Measurements from ENCODE around the gene SELPLG.

SELPLG gene

GRCh38 chr12:108633534-108634248 lies at the start of gene SELPLG:
Gene SELPLG, minus strand, starts transcription at chr12:108633894. Its CDS starts 9,587 bp downstream, at chr12:108624307.
- Histone ChIP-seq H3K9me3 (ENCODE audit: control insufficient read depth in 1 of 2, low read length in 2 of 2) (no peaks in the 10 kb centered on the region), H3K36me3 (ENCODE audit: control insufficient read depth in 1 of 2, insufficient read depth in 2 of 2, low read length in 2 of 2) (no peaks in the 10 kb centered on the region), H3K27me3 (ENCODE audit: control insufficient read depth in 1 of 2, insufficient read depth in 2 of 2, low read length in 2 of 2) (no peaks in the 10 kb centered on the region), H3K4me1 (ENCODE audit: control insufficient read depth in 1 of 2, insufficient read depth in 2 of 2, low read length in 2 of 2) (peaks cover 14 to 36% of the 10 kb centered on the region in 2 donors), H3K4me3 (ENCODE audit: low read depth in 1 of 2, low read length in 2 of 2) (peak within 1 kb of the TSS; percentile 55 to 57), H3K27ac (ENCODE audit: low read depth, low read length) (peak within 1 kb of the TSS; percentile 64), H3K9ac (ENCODE audit: low read depth in 1 of 2, low read length in 2 of 2) (peak within 1 kb of the TSS; percentile 44 to 64)

- H3K9ac ChIP-seq (ENCODE audit: low read depth in 1 of 2, low read length in 2 of 2), result no peak overlapping the region
- H3K4me3 ChIP-seq (ENCODE audit: low read depth in 1 of 2, low read length in 2 of 2), result no peak overlapping the region
- no peak overlapping the region for H3K27ac ChIP-seq (ENCODE audit: low read depth, low read length)
- peaks cover 7 to 10% of the 10 kb centered on the region in 2 donors for H3K4me1 ChIP-seq (ENCODE audit: control insufficient read depth in 1 of 2, insufficient read depth in 2 of 2, low read length in 2 of 2)
- no peaks in the 10 kb centered on the region for H3K27me3 ChIP-seq (ENCODE audit: control insufficient read depth in 1 of 2, insufficient read depth in 2 of 2, low read length in 2 of 2)
- peaks cover 0 to 8% of the 10 kb centered on the region in 2 donors for H3K36me3 ChIP-seq (ENCODE audit: control insufficient read depth in 1 of 2, insufficient read depth in 2 of 2, low read length in 2 of 2)
- H3K9me3 ChIP-seq (ENCODE audit: control insufficient read depth in 1 of 2, low read length in 2 of 2), result no peaks in the 10 kb centered on the region
Measured at GRCh38 chr12:108681317-108681716, 47.6 kb upstream of the SELPLG start.

GRCh38 chr12:108679106-108679681 lies 45.5 kb upstream of the SELPLG start:
- no peaks in the 10 kb centered on the region for H3K9me3 ChIP-seq (ENCODE audit: control insufficient read depth in 1 of 2, low read length in 2 of 2)
- H3K4me3 ChIP-seq (ENCODE audit: low read depth in 1 of 2, low read length in 2 of 2), result no peak overlapping the region
- H3K27me3 ChIP-seq (ENCODE audit: control insufficient read depth in 1 of 2, insufficient read depth in 2 of 2, low read length in 2 of 2), result no peaks in the 10 kb centered on the region
- no peaks in the 10 kb centered on the region for H3K4me1 ChIP-seq (ENCODE audit: control insufficient read depth in 1 of 2, insufficient read depth in 2 of 2, low read length in 2 of 2)
- peaks cover 0 to 11% of the 10 kb centered on the region in 2 donors for H3K36me3 ChIP-seq (ENCODE audit: control insufficient read depth in 1 of 2, insufficient read depth in 2 of 2, low read length in 2 of 2)
- H3K9ac ChIP-seq (ENCODE audit: low read depth in 1 of 2, low read length in 2 of 2), result no peak overlapping the region
- H3K27ac ChIP-seq (ENCODE audit: low read depth, low read length), result no peak overlapping the region

GRCh38 chr12:108678104-108678730 lies 44.5 kb upstream of the SELPLG start:
- H3K4me1 ChIP-seq (ENCODE audit: control insufficient read depth in 1 of 2, insufficient read depth in 2 of 2, low read length in 2 of 2), result no peaks in the 10 kb centered on the region
- H3K9ac ChIP-seq (ENCODE audit: low read depth in 1 of 2, low read length in 2 of 2), result no peak overlapping the region
- no peak overlapping the region for H3K4me3 ChIP-seq (ENCODE audit: low read depth in 1 of 2, low read length in 2 of 2)
- H3K9me3 ChIP-seq (ENCODE audit: control insufficient read depth in 1 of 2, low read length in 2 of 2), result no peaks in the 10 kb centered on the region
- H3K27me3 ChIP-seq (ENCODE audit: control insufficient read depth in 1 of 2, insufficient read depth in 2 of 2, low read length in 2 of 2), result no peaks in the 10 kb centered on the region
- H3K36me3 ChIP-seq (ENCODE audit: control insufficient read depth in 1 of 2, insufficient read depth in 2 of 2, low read length in 2 of 2), result peaks cover 0 to 14% of the 10 kb centered on the region in 2 donors
- H3K27ac ChIP-seq (ENCODE audit: low read depth, low read length), result no peak overlapping the region

- Histone ChIP-seq H3K9ac (ENCODE audit: low read depth in 1 of 2, low read length in 2 of 2) (no peak overlapping the region), H3K9me3 (ENCODE audit: control insufficient read depth in 1 of 2, low read length in 2 of 2) (no peaks in the 10 kb centered on the region), H3K27ac (ENCODE audit: low read depth, low read length) (no peak overlapping the region), H3K4me3 (ENCODE audit: low read depth in 1 of 2, low read length in 2 of 2) (no peak overlapping the region), H3K4me1 (ENCODE audit: control insufficient read depth in 1 of 2, insufficient read depth in 2 of 2, low read length in 2 of 2) (no peaks in the 10 kb centered on the region), H3K27me3 (ENCODE audit: control insufficient read depth in 1 of 2, insufficient read depth in 2 of 2, low read length in 2 of 2) (no peaks in the 10 kb centered on the region), H3K36me3 (ENCODE audit: control insufficient read depth in 1 of 2, insufficient read depth in 2 of 2, low read length in 2 of 2) (peaks cover 0 to 14% of the 10 kb centered on the region in 2 donors)
Measured at GRCh38 chr12:108677381-108677780, 43.7 kb upstream of the SELPLG start.

- H3K4me3 ChIP-seq (ENCODE audit: low read depth in 1 of 2, low read length in 2 of 2), result no peak overlapping the region
- H3K9ac ChIP-seq (ENCODE audit: low read depth in 1 of 2, low read length in 2 of 2), result no peak overlapping the region
- peaks cover 0 to 14% of the 10 kb centered on the region in 2 donors for H3K36me3 ChIP-seq (ENCODE audit: control insufficient read depth in 1 of 2, insufficient read depth in 2 of 2, low read length in 2 of 2)
- no peaks in the 10 kb centered on the region for H3K4me1 ChIP-seq (ENCODE audit: control insufficient read depth in 1 of 2, insufficient read depth in 2 of 2, low read length in 2 of 2)
- H3K9me3 ChIP-seq (ENCODE audit: control insufficient read depth in 1 of 2, low read length in 2 of 2), result no peaks in the 10 kb centered on the region
- no peak overlapping the region for H3K27ac ChIP-seq (ENCODE audit: low read depth, low read length)
- H3K27me3 ChIP-seq (ENCODE audit: control insufficient read depth in 1 of 2, insufficient read depth in 2 of 2, low read length in 2 of 2), result no peaks in the 10 kb centered on the region
Measured at GRCh38 chr12:108676707-108677106, 43.0 kb upstream of the SELPLG start.

- no peak overlapping the region for H3K27ac ChIP-seq (ENCODE audit: low read depth, low read length)
- H3K4me1 ChIP-seq (ENCODE audit: control insufficient read depth in 1 of 2, insufficient read depth in 2 of 2, low read length in 2 of 2), result no peaks in the 10 kb centered on the region
- H3K9ac ChIP-seq (ENCODE audit: low read depth in 1 of 2, low read length in 2 of 2), result no peak overlapping the region
- H3K4me3 ChIP-seq (ENCODE audit: low read depth in 1 of 2, low read length in 2 of 2), result no peak overlapping the region
- no peaks in the 10 kb centered on the region for H3K27me3 ChIP-seq (ENCODE audit: control insufficient read depth in 1 of 2, insufficient read depth in 2 of 2, low read length in 2 of 2)
- no peaks in the 10 kb centered on the region for H3K9me3 ChIP-seq (ENCODE audit: control insufficient read depth in 1 of 2, low read length in 2 of 2)
- peaks cover 0 to 14% of the 10 kb centered on the region in 2 donors for H3K36me3 ChIP-seq (ENCODE audit: control insufficient read depth in 1 of 2, insufficient read depth in 2 of 2, low read length in 2 of 2)
Measured at GRCh38 chr12:108675792-108676191, 42.1 kb upstream of the SELPLG start.

GRCh38 chr12:108672054-108672453 lies 38.4 kb upstream of the SELPLG start:
- peaks cover 0 to 7% of the 10 kb centered on the region in 2 donors for H3K36me3 ChIP-seq (ENCODE audit: control insufficient read depth in 1 of 2, insufficient read depth in 2 of 2, low read length in 2 of 2)
- H3K27me3 ChIP-seq (ENCODE audit: control insufficient read depth in 1 of 2, insufficient read depth in 2 of 2, low read length in 2 of 2), result no peaks in the 10 kb centered on the region
- H3K27ac ChIP-seq (ENCODE audit: low read depth, low read length), result no peak overlapping the region
- H3K4me1 ChIP-seq (ENCODE audit: control insufficient read depth in 1 of 2, insufficient read depth in 2 of 2, low read length in 2 of 2), result peaks cover 2 to 8% of the 10 kb centered on the region in 2 donors
- H3K9ac ChIP-seq (ENCODE audit: low read depth in 1 of 2, low read length in 2 of 2), result no peak overlapping the region
- no peak overlapping the region for H3K4me3 ChIP-seq (ENCODE audit: low read depth in 1 of 2, low read length in 2 of 2)
- no peaks in the 10 kb centered on the region for H3K9me3 ChIP-seq (ENCODE audit: control insufficient read depth in 1 of 2, low read length in 2 of 2)

- H3K9me3 ChIP-seq (ENCODE audit: control insufficient read depth in 1 of 2, low read length in 2 of 2), result no peaks in the 10 kb centered on the region
- no peaks in the 10 kb centered on the region for H3K27me3 ChIP-seq (ENCODE audit: control insufficient read depth in 1 of 2, insufficient read depth in 2 of 2, low read length in 2 of 2)
- no peak overlapping the region for H3K4me3 ChIP-seq (ENCODE audit: low read depth in 1 of 2, low read length in 2 of 2)
- H3K36me3 ChIP-seq (ENCODE audit: control insufficient read depth in 1 of 2, insufficient read depth in 2 of 2, low read length in 2 of 2), result peaks cover 0 to 6% of the 10 kb centered on the region in 2 donors
- no peak overlapping the region for H3K27ac ChIP-seq (ENCODE audit: low read depth, low read length)
- H3K9ac ChIP-seq (ENCODE audit: low read depth in 1 of 2, low read length in 2 of 2), result no peak overlapping the region
- H3K4me1 ChIP-seq (ENCODE audit: control insufficient read depth in 1 of 2, insufficient read depth in 2 of 2, low read length in 2 of 2), result peaks cover 10 to 18% of the 10 kb centered on the region in 2 donors
Measured at GRCh38 chr12:108671110-108671509, 37.4 kb upstream of the SELPLG start.

GRCh38 chr12:108670066-108670631 lies 36.5 kb upstream of the SELPLG start:
- no peak overlapping the region for H3K4me3 ChIP-seq (ENCODE audit: low read depth in 1 of 2, low read length in 2 of 2)
- no peak overlapping the region for H3K9ac ChIP-seq (ENCODE audit: low read depth in 1 of 2, low read length in 2 of 2)
- H3K36me3 ChIP-seq (ENCODE audit: control insufficient read depth in 1 of 2, insufficient read depth in 2 of 2, low read length in 2 of 2), result peaks cover 0 to 3% of the 10 kb centered on the region in 2 donors
- no peaks in the 10 kb centered on the region for H3K9me3 ChIP-seq (ENCODE audit: control insufficient read depth in 1 of 2, low read length in 2 of 2)
- H3K4me1 ChIP-seq (ENCODE audit: control insufficient read depth in 1 of 2, insufficient read depth in 2 of 2, low read length in 2 of 2), result peaks cover 16 to 27% of the 10 kb centered on the region in 2 donors
- no peaks in the 10 kb centered on the region for H3K27me3 ChIP-seq (ENCODE audit: control insufficient read depth in 1 of 2, insufficient read depth in 2 of 2, low read length in 2 of 2)
- no peak overlapping the region for H3K27ac ChIP-seq (ENCODE audit: low read depth, low read length)

Measured in duodenal mucosa (tissue), 2 donors.